ENCODE results near the gene KCNAB1. TPM values are rescaled to one million over a fixed set of nuclear protein-coding genes. Genes with fewer than 3 reads are reported as not detected.

The KCNAB1 gene
- total RNA-seq, 4 donors from 2014 or later: 10.9 to 17.1 (median 13.3) TPM

DNA sequence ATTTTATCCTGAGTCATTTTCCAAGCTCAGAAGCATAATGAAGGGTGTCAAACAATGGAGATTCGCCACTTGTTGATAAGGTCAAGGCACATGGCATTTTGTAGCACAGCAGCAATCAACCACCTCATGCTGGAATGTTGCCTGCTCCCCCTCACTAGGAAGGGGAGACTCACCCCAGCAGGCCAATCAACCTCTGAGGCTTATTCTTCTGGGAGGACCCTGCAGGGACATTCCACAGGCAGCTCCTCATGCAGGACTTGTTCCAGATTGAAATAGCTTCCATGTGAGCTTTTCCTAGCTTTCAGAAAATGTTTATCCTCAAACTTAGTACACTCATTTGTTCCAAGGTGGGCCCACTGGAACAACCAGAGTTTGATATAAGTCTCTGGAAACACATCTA is 356.9 kb downstream of the KCNAB1 start:
- TF ChIP-seq, protein P1, sequence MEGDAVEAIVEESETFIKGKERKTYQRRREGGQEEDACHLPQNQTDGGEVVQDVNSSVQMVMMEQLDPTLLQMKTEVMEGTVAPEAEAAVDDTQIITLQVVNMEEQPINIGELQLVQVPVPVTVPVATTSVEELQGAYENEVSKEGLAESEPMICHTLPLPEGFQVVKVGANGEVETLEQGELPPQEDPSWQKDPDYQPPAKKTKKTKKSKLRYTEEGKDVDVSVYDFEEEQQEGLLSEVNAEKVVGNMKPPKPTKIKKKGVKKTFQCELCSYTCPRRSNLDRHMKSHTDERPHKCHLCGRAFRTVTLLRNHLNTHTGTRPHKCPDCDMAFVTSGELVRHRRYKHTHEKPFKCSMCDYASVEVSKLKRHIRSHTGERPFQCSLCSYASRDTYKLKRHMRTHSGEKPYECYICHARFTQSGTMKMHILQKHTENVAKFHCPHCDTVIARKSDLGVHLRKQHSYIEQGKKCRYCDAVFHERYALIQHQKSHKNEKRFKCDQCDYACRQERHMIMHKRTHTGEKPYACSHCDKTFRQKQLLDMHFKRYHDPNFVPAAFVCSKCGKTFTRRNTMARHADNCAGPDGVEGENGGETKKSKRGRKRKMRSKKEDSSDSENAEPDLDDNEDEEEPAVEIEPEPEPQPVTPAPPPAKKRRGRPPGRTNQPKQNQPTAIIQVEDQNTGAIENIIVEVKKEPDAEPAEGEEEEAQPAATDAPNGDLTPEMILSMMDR (IDR thresholded peaks at IDR 0.05; ENCODE audit: low read depth): no peak

DNA sequence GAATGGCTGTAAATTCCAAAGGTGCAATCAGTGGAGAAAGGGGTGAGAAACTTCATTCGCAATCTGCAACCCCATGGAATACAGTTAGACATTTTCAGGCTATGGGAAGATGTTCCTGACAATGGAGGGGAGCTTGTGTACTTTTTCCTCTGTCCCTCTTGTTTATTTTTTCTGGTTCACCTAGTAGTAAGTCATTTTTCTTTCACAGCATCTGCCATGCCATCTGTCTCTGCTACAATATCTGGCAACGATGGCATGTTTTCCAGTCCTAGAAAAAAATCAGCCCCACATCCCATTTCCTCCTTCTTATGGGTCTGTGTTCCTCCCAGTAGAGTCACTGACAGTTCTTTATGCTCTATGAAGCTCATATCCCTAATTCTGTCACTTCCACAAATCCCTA is 358.5 kb downstream of the KCNAB1 start:
- TF ChIP-seq, protein P1 (IDR thresholded peaks at IDR 0.05; ENCODE audit: low read depth): no peak

DNA sequence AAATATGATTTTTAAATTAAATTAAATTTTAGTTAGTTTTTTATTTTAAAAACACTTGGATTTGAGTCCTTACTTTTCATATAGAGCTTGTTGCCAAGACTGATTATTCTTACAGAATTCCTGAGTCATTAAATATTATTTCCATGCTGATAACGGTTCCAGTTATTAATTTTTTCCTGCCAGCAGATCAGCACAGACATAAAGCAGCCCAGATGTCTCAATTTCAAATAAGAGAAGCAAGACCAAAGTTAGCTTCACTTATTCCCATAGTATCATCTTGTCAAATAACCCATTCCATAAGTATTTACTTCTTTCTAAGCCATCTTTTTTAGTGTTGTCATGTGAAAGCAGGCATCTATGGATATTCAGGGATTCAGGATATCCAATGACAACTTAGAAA is 359.2 kb downstream of the KCNAB1 start:
- TF ChIP-seq, protein P1 (IDR thresholded peaks at IDR 0.05; ENCODE audit: low read depth): no peak

DNA sequence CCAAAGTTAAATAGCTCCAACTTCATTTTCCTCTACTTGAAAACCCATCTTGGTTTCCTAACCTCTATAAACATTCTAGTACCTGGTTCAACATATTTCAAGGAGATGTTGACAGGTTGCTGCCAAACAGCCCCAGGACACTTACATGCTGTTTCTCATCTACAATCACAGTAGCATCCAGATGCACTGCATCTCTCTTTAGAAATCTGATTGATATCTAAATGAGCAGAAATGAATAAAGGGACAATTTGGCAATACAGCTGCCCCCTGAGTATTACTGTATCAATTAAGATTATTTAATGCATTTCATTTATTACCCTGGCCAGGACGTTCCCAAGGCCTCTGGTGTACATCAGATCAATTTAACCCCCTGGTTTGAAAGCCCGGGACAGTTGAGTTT is 360.6 kb downstream of the KCNAB1 start:
- TF ChIP-seq, protein P1 (IDR thresholded peaks at IDR 0.05; ENCODE audit: low read depth): no peak

DNA sequence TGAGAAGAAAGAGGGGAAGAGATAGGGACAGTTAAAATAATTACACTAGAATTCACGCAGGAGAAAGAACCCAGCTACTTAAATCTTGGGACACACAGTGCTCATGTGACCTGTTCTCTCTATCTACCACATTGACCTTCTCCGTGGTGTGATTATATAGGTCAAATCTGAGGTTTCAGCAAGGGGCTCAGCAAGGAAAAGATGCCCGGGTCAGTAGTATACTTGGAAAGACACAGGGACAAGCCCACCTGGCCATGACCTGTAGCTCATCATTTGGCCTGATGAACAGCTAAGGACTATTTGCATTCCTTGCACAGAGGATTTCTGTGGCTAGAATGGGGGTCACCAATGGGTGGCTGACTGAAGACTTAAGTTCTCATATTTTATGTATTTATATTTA is 362.6 kb downstream of the KCNAB1 start:
- TF ChIP-seq, protein P1 (IDR thresholded peaks at IDR 0.05; ENCODE audit: low read depth): no peak

DNA sequence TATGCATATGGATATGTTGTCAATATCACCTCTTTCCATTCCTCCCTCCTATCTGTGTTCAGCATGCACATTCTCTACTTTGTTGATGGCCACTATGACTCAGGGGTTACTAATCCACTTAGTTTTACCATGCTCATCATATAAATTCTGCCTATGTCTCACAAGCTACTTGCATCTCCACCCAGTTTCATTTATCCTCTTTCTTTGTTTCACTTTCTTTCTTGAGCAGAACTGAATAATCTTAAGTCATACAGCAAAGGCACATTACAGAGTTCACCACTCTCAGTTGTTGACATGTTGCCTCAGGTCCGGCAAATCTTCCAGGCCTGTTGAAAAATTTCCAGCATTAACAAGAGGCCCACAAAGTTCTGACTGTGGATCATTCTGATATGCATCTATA is 363.0 kb downstream of the KCNAB1 start:
- TF ChIP-seq, protein P1 (IDR thresholded peaks at IDR 0.05; ENCODE audit: low read depth): no peak

DNA sequence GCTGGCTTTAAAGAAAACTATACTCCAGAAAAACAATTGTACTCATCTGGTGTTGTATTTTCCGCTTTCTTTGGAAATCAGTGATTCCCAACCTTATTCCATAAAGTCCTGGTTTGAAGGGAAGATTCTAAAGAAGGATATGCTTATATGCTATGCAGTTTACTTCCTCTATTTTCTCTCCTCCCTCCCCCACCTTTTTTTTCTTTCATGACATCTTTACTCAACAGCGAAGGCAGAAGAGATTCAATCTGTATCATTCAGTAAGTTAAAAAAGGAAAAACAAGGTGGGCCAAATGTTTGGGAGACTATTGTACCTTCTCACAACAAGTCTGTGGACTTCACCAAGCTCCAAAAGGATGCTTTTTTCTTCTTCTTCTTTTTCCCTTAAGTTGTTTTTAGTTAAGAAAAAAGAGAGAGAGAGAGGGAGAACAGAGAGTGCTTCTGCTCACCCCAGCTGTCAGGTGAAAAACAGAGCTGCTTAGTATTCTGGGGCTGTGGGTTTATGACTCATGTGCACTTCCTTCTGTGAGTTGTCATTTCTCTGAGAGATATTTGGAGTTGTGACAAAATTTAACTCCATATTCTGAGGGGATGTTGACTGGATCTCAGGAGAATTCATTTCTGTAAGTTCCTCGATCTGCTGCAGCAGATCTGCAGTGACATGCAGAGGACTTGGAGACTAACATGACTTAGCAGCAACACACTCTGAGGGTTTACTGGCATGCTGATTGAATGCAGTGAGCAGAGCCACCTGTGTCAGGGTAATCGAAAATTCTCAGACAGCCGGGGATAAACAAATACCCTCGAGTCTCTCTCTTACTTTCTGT is 363.8 kb downstream of the KCNAB1 start:
- TF ChIP-seq, protein P1 (IDR thresholded peaks at IDR 0.05; ENCODE audit: low read depth): no peak

Measured in subcutaneous adipose tissue (tissue), 4 donors.